ENCODE measurements around the gene ACP1.

ACP1 gene

GRCh38 chr2:264493-265468 is at the start of gene ACP1:
Gene ACP1 (plus strand): TSS chr2:264947. CDS start chr2:264965, 18 bp downstream.
- peak; percentile 70 for DNase-seq

- DNase-seq: no peak
Measured at GRCh38 chr2:216068-216467, 48.7 kb upstream of the ACP1 start.

- no peak for DNase-seq
Measured at GRCh38 chr2:223451-223850, 41.3 kb upstream of the ACP1 start.

GRCh38 chr2:223971-224760 is 40.6 kb upstream of the ACP1 start:
- no peak for DNase-seq

- no peak for DNase-seq
Measured at GRCh38 chr2:228115-228514, 36.6 kb upstream of the ACP1 start.

GRCh38 chr2:228518-229278 is 36.0 kb upstream of the ACP1 start:
- DNase-seq: no peak

GRCh38 chr2:231521-232185 is 33.1 kb upstream of the ACP1 start:
- no peak for DNase-seq

- no peak for DNase-seq
Measured at GRCh38 chr2:233030-233429, 31.7 kb upstream of the ACP1 start.

GRCh38 chr2:234421-234820 is 30.3 kb upstream of the ACP1 start:
- no peak for DNase-seq

- no peak for DNase-seq
Measured at GRCh38 chr2:236993-237539, 27.7 kb upstream of the ACP1 start.

- DNase-seq: no peak
Measured at GRCh38 chr2:237878-238277, 26.9 kb upstream of the ACP1 start.

GRCh38 chr2:238431-238830 is 26.3 kb upstream of the ACP1 start:
- no peak for DNase-seq

GRCh38 chr2:238869-239268 is 25.9 kb upstream of the ACP1 start:
- no peak for DNase-seq

GRCh38 chr2:244547-244946 is 20.2 kb upstream of the ACP1 start:
- no peak for DNase-seq

- DNase-seq: peak; percentile 57
Measured at GRCh38 chr2:246489-247144, 18.1 kb upstream of the ACP1 start.

GRCh38 chr2:248724-249123 is 16.0 kb upstream of the ACP1 start:
- DNase-seq: no peak

GRCh38 chr2:249538-250042 is 15.2 kb upstream of the ACP1 start:
- DNase-seq: no peak

GRCh38 chr2:252001-252602 is 12.6 kb upstream of the ACP1 start:
- DNase-seq: no peak

GRCh38 chr2:253202-253638 is 11.5 kb upstream of the ACP1 start:
- DNase-seq: no peak

- DNase-seq: no peak
Measured at GRCh38 chr2:254241-254640, 10.5 kb upstream of the ACP1 start.

GRCh38 chr2:255195-255594 is 9.6 kb upstream of the ACP1 start:
- no peak for DNase-seq
